Measurements from ENCODE around the gene IL17RE. TPM values are rescaled to one million over a fixed set of nuclear protein-coding genes. Genes with fewer than 3 reads are reported as not detected.
A peak's percentile ranks its signal among the peaks of the same experiment; 100 is the strongest.
"Not testable (repeated sequence)": the region's sequence is repeated elsewhere in the genome, so short reads cannot be mapped to it uniquely, and the experiment has no call there.

Gene IL17RE
- total RNA-seq, 1 experiment from 2014 or later = 77.3 TPM

GRCh38 chr3:9862391-9863057 is 40.1 kb upstream of the IL17RE start:
- Histone ChIP-seq H3K9me3 (no peaks in the 10 kb centered on the region), H3K4me1 (no peaks in the 10 kb centered on the region; the same call in 1 of the 2 replicates), H3K4me3 (ENCODE audit: low read depth, low read length) (no peak overlapping the region), H3K36me3 (ENCODE audit: control insufficient read depth, insufficient read depth, low read length) (no peaks in the 10 kb centered on the region), H3K27me3 (replicated peaks; ENCODE audit: control insufficient read depth, insufficient read depth, low read length) (no peaks in the 10 kb centered on the region)
- CTCF ChIA-PET = interaction anchor here (1.0 kb wide), 1 partner anchor 13 kb away, joined by 3 read pairs; no protein-coding TSS in a partner anchor
- no peaks in the 10 kb centered on the region for H3K36me3 Mint-ChIP-seq (ENCODE audit: insufficient read depth, unreplicated experiment)
- H3K27ac Mint-ChIP-seq (ENCODE audit: unreplicated experiment) = no peak overlapping the region
- peak in 1 of 2 experiments; percentile 41 for DNase-seq
- TF ChIP-seq, protein P1, sequence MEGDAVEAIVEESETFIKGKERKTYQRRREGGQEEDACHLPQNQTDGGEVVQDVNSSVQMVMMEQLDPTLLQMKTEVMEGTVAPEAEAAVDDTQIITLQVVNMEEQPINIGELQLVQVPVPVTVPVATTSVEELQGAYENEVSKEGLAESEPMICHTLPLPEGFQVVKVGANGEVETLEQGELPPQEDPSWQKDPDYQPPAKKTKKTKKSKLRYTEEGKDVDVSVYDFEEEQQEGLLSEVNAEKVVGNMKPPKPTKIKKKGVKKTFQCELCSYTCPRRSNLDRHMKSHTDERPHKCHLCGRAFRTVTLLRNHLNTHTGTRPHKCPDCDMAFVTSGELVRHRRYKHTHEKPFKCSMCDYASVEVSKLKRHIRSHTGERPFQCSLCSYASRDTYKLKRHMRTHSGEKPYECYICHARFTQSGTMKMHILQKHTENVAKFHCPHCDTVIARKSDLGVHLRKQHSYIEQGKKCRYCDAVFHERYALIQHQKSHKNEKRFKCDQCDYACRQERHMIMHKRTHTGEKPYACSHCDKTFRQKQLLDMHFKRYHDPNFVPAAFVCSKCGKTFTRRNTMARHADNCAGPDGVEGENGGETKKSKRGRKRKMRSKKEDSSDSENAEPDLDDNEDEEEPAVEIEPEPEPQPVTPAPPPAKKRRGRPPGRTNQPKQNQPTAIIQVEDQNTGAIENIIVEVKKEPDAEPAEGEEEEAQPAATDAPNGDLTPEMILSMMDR (IDR thresholded peaks at IDR 0.05; ENCODE audit: insufficient read depth in 1 of 2, low read depth in 1 of 2, low read length in 1 of 2, severe bottlenecking in 1 of 2, unreplicated experiment in 1 of 2) = peak in 1 of 2 experiments; percentile 38
- no peaks in the 10 kb centered on the region for H3K27me3 Mint-ChIP-seq (ENCODE audit: insufficient read depth, unreplicated experiment)
- no peak overlapping the region for H3K4me3 Mint-ChIP-seq (ENCODE audit: unreplicated experiment)
- POLR2A ChIA-PET = no interaction called here
- H3K4me1 Mint-ChIP-seq (ENCODE audit: low read depth, unreplicated experiment) = no peaks in the 10 kb centered on the region
- intact Hi-C loops (cut with micrococcal nuclease; ENCODE audit: unreplicated experiment) = no loop called here
- no peaks in the 10 kb centered on the region for H3K9me3 Mint-ChIP-seq (ENCODE audit: unreplicated experiment)
- no TSS peak for BruUV-seq (replicated peaks)

- H3K27ac Mint-ChIP-seq (ENCODE audit: unreplicated experiment) = no peak overlapping the region
- POLR2A ChIA-PET = no interaction called here
- H3K36me3 Mint-ChIP-seq (ENCODE audit: insufficient read depth, unreplicated experiment) = no peaks in the 10 kb centered on the region
- Histone ChIP-seq H3K27me3 (replicated peaks; ENCODE audit: control insufficient read depth, insufficient read depth, low read length) (no peaks in the 10 kb centered on the region), H3K36me3 (ENCODE audit: control insufficient read depth, insufficient read depth, low read length) (no peaks in the 10 kb centered on the region), H3K4me1 (no peaks in the 10 kb centered on the region; the same call in 1 of the 2 replicates), H3K9me3 (no peaks in the 10 kb centered on the region), H3K4me3 (ENCODE audit: low read depth, low read length) (no peak overlapping the region)
- no peak overlapping the region for H3K4me3 Mint-ChIP-seq (ENCODE audit: unreplicated experiment)
- no TSS peak for BruUV-seq (replicated peaks)
- intact Hi-C loops (cut with micrococcal nuclease; ENCODE audit: unreplicated experiment) = no loop called here
- no peaks in the 10 kb centered on the region for H3K4me1 Mint-ChIP-seq (ENCODE audit: low read depth, unreplicated experiment)
- CTCF ChIA-PET = interaction anchor here (1.0 kb wide), 1 partner anchor 14 kb away, joined by 3 read pairs; no protein-coding TSS in a partner anchor
- no peak for DNase-seq
- TF ChIP-seq, protein P1 (IDR thresholded peaks at IDR 0.05; ENCODE audit: insufficient read depth in 1 of 2, low read depth in 1 of 2, low read length in 1 of 2, severe bottlenecking in 1 of 2, unreplicated experiment in 1 of 2) = no peak
- H3K27me3 Mint-ChIP-seq (ENCODE audit: insufficient read depth, unreplicated experiment) = no peaks in the 10 kb centered on the region
- no peaks in the 10 kb centered on the region for H3K9me3 Mint-ChIP-seq (ENCODE audit: unreplicated experiment)
Observed at GRCh38 chr3:9863058-9863772, 39.4 kb upstream of the IL17RE start.

- Histone ChIP-seq H3K27me3 (replicated peaks; ENCODE audit: control insufficient read depth, insufficient read depth, low read length) (no peaks in the 10 kb centered on the region), H3K4me3 (ENCODE audit: low read depth, low read length) (no peak overlapping the region), H3K4me1 (no peaks in the 10 kb centered on the region; the same call in 1 of the 2 replicates), H3K9me3 (no peaks in the 10 kb centered on the region), H3K36me3 (ENCODE audit: control insufficient read depth, insufficient read depth, low read length) (no peaks in the 10 kb centered on the region)
- POLR2A ChIA-PET = no interaction called here
- DNase-seq = no peak
- CTCF ChIA-PET = no interaction called here
- Mint-ChIP-seq H3K4me3 (ENCODE audit: unreplicated experiment) (no peak overlapping the region), H3K9me3 (ENCODE audit: unreplicated experiment) (no peaks in the 10 kb centered on the region), H3K27ac (ENCODE audit: unreplicated experiment) (no peak overlapping the region), H3K27me3 (ENCODE audit: insufficient read depth, unreplicated experiment) (no peaks in the 10 kb centered on the region), H3K4me1 (ENCODE audit: low read depth, unreplicated experiment) (no peaks in the 10 kb centered on the region), H3K36me3 (ENCODE audit: insufficient read depth, unreplicated experiment) (no peaks in the 10 kb centered on the region)
- intact Hi-C loops (cut with micrococcal nuclease; ENCODE audit: unreplicated experiment) = no loop called here
- TF ChIP-seq, protein P1 (IDR thresholded peaks at IDR 0.05; ENCODE audit: insufficient read depth in 1 of 2, low read depth in 1 of 2, low read length in 1 of 2, severe bottlenecking in 1 of 2, unreplicated experiment in 1 of 2) = no peak
- BruUV-seq (replicated peaks) = no TSS peak
Observed at GRCh38 chr3:9864200-9864927, 38.3 kb upstream of the IL17RE start.

- intact Hi-C loops (cut with micrococcal nuclease; ENCODE audit: unreplicated experiment); H3K36me3 Mint-ChIP-seq (ENCODE audit: insufficient read depth, unreplicated experiment); H3K27me3 Mint-ChIP-seq (ENCODE audit: insufficient read depth, unreplicated experiment); DNase-seq; H3K4me3 Mint-ChIP-seq (ENCODE audit: unreplicated experiment); H3K27me3 ChIP-seq (replicated peaks; ENCODE audit: control insufficient read depth, insufficient read depth, low read length); POLR2A ChIA-PET; H3K4me1 Mint-ChIP-seq (ENCODE audit: low read depth, unreplicated experiment); H3K9me3 Mint-ChIP-seq (ENCODE audit: unreplicated experiment); H3K9me3 ChIP-seq; CTCF ChIA-PET; H3K27ac Mint-ChIP-seq (ENCODE audit: unreplicated experiment); H3K36me3 ChIP-seq (ENCODE audit: control insufficient read depth, insufficient read depth, low read length); H3K4me3 ChIP-seq (ENCODE audit: low read depth, low read length); H3K4me1 ChIP-seq; BruUV-seq (replicated peaks): not testable (repeated sequence)
Observed at GRCh38 chr3:9865125-9865637, 37.5 kb upstream of the IL17RE start.
